SK-N-DZ (cell line): ENCODE data around the gene DHX32.

Experiments used
- DNase-seq: peaks from one replicate; pipeline ENCODE4 v3.0.0-alpha.2; 2015; ENCODE audit warnings: low spot score

DHX32 gene

GRCh38 chr10:125849448-125849847, 31.6 kb downstream of the DHX32 start:
- no peak for DNase-seq

- no peak for DNase-seq
These were observed 32.2 kb downstream of the DHX32 start for GRCh38 chr10:125848857-125849256.

- DNase-seq: no peak
These were observed 32.7 kb downstream of the DHX32 start for GRCh38 chr10:125848371-125848770.

- no peak for DNase-seq
These were observed 34.2 kb downstream of the DHX32 start for GRCh38 chr10:125846894-125847293.

GRCh38 chr10:125845617-125846016, 35.5 kb downstream of the DHX32 start:
- no peak for DNase-seq

- DNase-seq: no peak
These were observed 36.3 kb downstream of the DHX32 start for GRCh38 chr10:125844751-125845221.

- DNase-seq: no peak
These were observed 37.3 kb downstream of the DHX32 start for GRCh38 chr10:125843603-125844329.

- DNase-seq: no peak
These were observed 40.1 kb downstream of the DHX32 start for GRCh38 chr10:125840955-125841354.

GRCh38 chr10:125840406-125840805, 40.7 kb downstream of the DHX32 start:
- no peak for DNase-seq

- DNase-seq: no peak
These were observed 42.1 kb downstream of the DHX32 start for GRCh38 chr10:125838802-125839575.

- DNase-seq: no peak
These were observed 44.3 kb downstream of the DHX32 start for GRCh38 chr10:125836746-125837145.

GRCh38 chr10:125828311-125828710, 52.8 kb downstream of the DHX32 start:
- no peak for DNase-seq

- DNase-seq: no peak
These were observed 54.0 kb downstream of the DHX32 start for GRCh38 chr10:125827133-125827532.

GRCh38 chr10:125824736-125825135, 56.4 kb downstream of the DHX32 start:
- DNase-seq: no peak

GRCh38 chr10:125823663-125824251, 57.3 kb downstream of the DHX32 start:
- DNase-seq: no peak

- peak; percentile 92 for DNase-seq
These were observed 58.0 kb downstream of the DHX32 start, which contains the start of the genes BCCIP and UROS for GRCh38 chr10:125822878-125823662. Gene BCCIP, plus strand, starts transcription at chr10:125823546. Its CDS starts 12 bp downstream, at chr10:125823558. Gene UROS, minus strand, starts transcription at chr10:125823258. Its CDS starts 6,759 bp downstream, at chr10:125816499.

GRCh38 chr10:125820701-125821100, 60.4 kb downstream of the DHX32 start:
- no peak for DNase-seq

- DNase-seq: no peak
These were observed 63.6 kb downstream of the DHX32 start for GRCh38 chr10:125817337-125817946.

GRCh38 chr10:125816548-125816947, 64.5 kb downstream of the DHX32 start:
- no peak for DNase-seq

- DNase-seq: no peak
These were observed 65.3 kb downstream of the DHX32 start for GRCh38 chr10:125815764-125816163.
